Activated CD8-positive, alpha-beta memory T cell treated with anti-CD3 and anti-CD28 coated beads for 4 hours (primary cell): Measurements from ENCODE around the gene IL17RB.

Source experiments
- DNase-seq, 2 donors: peaks; one replicate each; pipeline ENCODE4 v3.0.0-alpha.2; 2020; ENCODE audit warnings: low read depth in 2 of 2

IL17RB gene

GRCh38 chr3:53860196-53860595, 13.8 kb downstream of the IL17RB start:
- DNase-seq, result no peak

- DNase-seq, result no peak
Measured at GRCh38 chr3:53862241-53862640, 15.9 kb downstream of the IL17RB start.

GRCh38 chr3:53863145-53863544, 16.8 kb downstream of the IL17RB start:
- no peak for DNase-seq

- no peak for DNase-seq
Measured at GRCh38 chr3:53865732-53866499, 19.5 kb downstream of the IL17RB start.

- no peak for DNase-seq
Measured at GRCh38 chr3:53880396-53881345, 34.3 kb downstream of the IL17RB start.

GRCh38 chr3:53881691-53882593, 35.6 kb downstream of the IL17RB start, which contains the start of gene ACTR8:
Gene ACTR8, minus strand, starts transcription at chr3:53882152. Its CDS starts 51 bp downstream, at chr3:53882101.
- peak; percentile 75 to 80 for DNase-seq

- no peak for DNase-seq
Measured at GRCh38 chr3:53883008-53883407, 36.6 kb downstream of the IL17RB start.

GRCh38 chr3:53884623-53885022, 38.3 kb downstream of the IL17RB start:
- no peak for DNase-seq

- DNase-seq, result no peak
Measured at GRCh38 chr3:53885239-53885638, 38.9 kb downstream of the IL17RB start.

GRCh38 chr3:53887446-53887845, 41.1 kb downstream of the IL17RB start:
- DNase-seq, result no peak

GRCh38 chr3:53888232-53888631, 41.9 kb downstream of the IL17RB start:
- no peak for DNase-seq

- peak; percentile 6 to 13 for DNase-seq
Measured at GRCh38 chr3:53890726-53891475, 44.5 kb downstream of the IL17RB start.

- DNase-seq, result peak; percentile 96
Measured at GRCh38 chr3:53891497-53892285, 45.3 kb downstream of the IL17RB start, which contains the start of gene SELENOK. Gene SELENOK, minus strand, starts transcription at chr3:53891859.

- no peak for DNase-seq
Measured at GRCh38 chr3:53892286-53892637, 45.9 kb downstream of the IL17RB start.

GRCh38 chr3:53899750-53900149, 53.4 kb downstream of the IL17RB start:
- DNase-seq, result no peak

GRCh38 chr3:53900666-53901331, 54.4 kb downstream of the IL17RB start:
- DNase-seq, result no peak

- no peak for DNase-seq
Measured at GRCh38 chr3:53902067-53902466, 55.7 kb downstream of the IL17RB start.

GRCh38 chr3:53902711-53903110, 56.3 kb downstream of the IL17RB start:
- no peak for DNase-seq

GRCh38 chr3:53913401-53913800, 67.0 kb downstream of the IL17RB start:
- no peak for DNase-seq
